CMK (cell line): Measurements from ENCODE around the gene ANKLE2.

ENCODE experiments used
- DNase-seq: peaks from one replicate; pipeline ENCODE4 v3.0.0-alpha.2; 2010; ENCODE audit warnings: low read depth

ANKLE2 gene

GRCh38 chr12:132743831-132744230, 17.8 kb downstream of the ANKLE2 start:
- DNase-seq: no peak

DNA sequence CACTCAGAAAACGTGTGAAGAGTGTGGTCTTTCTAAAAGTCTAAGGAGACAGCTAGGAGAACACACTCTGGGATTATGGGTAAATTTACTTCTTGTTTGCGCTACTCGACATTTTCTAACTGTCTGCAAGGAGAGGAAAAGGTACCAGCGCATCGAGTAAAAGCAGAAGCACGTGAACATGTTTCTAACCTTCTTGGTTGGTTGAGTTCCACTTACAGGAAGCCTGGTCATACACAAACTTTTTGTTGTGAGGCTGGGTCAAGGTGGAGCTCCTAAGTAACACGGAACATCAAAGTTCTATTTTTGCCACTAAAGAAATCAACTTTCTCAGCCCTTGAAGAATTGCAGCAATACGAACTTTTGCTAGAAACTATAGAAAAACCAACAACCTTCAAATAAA, 20.0 kb downstream of the ANKLE2 start:
- no peak for DNase-seq

GRCh38 chr12:132740652-132741051, 21.0 kb downstream of the ANKLE2 start:
- DNase-seq: no peak

DNA sequence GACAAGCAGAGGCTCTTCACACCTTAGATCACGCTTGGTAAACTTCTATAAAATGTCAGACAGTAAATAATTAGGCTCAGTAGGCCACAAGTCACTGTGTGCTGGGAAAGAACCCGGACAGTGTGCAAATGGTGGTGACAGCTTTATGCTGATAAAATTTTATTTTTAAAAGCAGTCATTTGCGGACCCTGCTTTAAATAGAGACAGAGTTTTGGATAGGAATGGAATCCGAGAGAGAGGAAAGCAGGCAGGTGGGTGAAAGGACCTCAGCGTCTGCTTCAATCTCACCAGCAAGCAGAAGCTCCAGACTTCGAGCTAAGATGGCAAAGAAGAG, 21.4 kb downstream of the ANKLE2 start:
- no peak for DNase-seq

GRCh38 chr12:132739600-132740312, 21.9 kb downstream of the ANKLE2 start:
- no peak for DNase-seq

- no peak for DNase-seq
Measured at GRCh38 chr12:132736913-132737312, 24.7 kb downstream of the ANKLE2 start.

GRCh38 chr12:132736378-132736777, 25.3 kb downstream of the ANKLE2 start:
- DNase-seq: no peak

DNA sequence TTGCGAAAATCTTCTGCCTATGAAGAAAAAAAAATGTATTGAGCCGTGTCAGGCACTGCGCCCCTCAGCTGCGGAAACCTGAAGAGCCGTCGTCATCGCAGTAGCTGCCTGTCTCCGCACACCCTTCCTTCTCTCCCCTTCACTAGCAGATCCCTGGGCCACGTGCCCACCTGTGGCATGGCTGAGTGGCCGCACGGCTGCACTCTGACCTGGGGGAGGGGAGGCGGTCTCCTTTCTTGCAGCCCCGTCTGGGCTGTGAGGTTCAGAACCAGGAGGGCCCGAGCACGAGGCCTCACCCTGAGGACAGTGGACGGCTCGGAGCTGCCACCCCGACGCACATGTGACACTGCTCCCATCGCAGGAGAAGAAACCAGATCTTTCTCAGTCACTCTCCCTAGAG, 26.1 kb downstream of the ANKLE2 start:
- DNase-seq: no peak

DNA sequence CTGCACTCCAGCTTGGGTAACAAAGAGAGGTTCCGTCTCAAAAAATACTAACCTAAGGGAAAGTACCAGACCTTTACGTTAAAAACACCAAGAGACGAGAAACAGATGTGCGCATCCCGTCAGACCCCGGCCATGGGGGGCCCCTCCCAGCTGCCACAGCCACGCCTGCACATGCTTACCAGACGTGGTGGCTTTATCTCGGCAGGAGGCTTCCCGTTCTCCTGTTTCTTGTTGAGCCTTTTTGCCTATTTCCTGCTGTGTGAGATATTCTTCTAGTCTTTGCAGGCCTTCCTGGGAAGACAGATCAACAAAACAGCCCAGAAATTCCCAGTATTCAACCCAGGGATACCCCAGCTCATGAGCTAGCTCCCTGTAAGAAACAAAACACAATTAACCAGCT, 27.4 kb downstream of the ANKLE2 start:
- DNase-seq: no peak

DNA sequence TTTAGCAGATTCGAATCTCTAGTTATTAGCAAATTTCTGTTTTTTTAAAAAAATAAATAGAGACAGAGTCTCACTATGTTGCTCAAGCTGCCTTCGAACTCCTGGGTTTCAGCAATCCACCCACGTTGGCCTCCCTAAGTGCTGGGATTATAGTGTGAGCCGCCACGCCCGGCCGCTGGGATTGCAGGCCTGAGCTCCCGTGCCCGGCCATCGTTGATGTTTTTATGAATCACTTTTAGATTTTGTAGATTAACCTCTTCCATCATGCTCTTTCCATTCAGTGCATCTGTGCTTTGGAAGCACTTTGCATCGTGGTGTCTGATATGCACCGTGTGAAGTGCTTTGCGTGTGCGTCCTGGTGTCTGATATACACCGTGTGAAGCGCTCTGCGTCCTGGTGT, 30.1 kb downstream of the ANKLE2 start:
- DNase-seq: no peak

GRCh38 chr12:132730353-132730752, 31.3 kb downstream of the ANKLE2 start:
- DNase-seq: no peak

DNA sequence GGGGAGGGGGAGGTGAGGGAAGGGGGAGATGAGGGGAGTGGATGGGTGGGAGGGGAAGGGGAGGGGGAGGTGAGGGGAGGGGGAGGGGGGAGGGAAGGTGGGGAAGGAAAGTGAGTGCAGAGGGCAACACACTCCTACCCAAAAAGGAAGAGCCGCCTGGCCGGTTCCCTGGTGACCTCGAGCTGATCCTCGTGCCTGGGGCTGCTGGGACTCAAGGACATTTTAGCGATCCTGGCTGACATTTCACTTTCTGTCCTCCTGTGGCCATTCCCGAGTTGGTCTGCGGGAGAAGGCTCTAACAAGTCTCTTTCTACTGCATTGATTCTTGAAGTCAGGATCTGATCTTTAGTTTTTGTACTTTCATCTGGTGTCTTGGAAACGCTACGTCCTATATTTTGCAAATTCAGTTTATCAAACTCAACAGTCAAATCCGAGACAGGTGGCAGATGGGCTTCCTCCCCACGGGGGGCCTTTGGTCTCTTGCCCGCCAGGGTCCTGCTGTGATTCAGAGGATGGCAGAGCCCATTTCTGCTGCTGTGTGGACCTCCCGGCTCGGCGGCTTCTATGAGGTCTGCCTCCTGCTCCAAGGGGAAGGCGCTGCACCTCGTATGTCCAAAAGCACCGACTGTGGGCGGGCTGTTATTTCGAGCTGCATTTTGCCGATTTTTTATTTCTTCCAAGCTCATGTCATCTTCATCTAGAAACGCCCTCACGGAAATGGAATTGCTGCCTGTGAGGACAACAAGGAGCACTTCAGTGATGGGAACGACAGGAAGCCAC, 31.9 kb downstream of the ANKLE2 start:
- no peak for DNase-seq

- no peak for DNase-seq
Measured at GRCh38 chr12:132728502-132728901, 33.1 kb downstream of the ANKLE2 start.

DNA sequence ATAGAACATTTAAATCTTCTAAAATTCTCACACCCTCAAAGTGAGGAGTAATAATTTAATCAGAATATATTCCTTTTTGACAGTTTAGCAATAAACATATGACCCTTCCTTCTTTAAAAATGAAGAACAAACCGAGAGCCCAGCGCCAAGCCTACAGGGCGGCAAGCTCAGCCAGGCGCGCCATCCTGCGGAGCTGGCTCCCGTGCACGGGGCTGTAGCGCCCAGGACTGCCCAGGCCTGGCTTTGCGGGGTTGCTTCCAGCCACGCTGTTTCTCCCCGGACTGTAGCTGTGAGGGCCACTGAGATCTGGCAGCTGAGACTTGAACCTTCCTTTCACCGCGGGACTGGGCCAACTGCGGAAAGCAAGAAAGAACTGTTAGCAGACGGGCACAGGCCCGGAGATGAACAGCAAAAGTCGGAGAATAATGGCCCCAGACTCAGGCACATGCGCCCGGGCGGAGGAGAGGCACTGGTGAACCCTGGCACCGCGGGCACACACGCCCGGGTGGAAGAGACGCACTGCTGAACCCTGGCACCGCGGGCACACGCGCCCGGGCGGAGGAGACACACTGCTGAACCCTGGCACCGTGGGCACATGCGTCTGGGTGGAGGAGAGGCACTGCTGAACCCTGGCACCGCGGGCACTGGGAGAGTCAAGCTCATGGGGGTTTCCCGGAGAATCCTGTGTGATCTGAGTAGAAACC, 34.4 kb downstream of the ANKLE2 start:
- no peak for DNase-seq

DNA sequence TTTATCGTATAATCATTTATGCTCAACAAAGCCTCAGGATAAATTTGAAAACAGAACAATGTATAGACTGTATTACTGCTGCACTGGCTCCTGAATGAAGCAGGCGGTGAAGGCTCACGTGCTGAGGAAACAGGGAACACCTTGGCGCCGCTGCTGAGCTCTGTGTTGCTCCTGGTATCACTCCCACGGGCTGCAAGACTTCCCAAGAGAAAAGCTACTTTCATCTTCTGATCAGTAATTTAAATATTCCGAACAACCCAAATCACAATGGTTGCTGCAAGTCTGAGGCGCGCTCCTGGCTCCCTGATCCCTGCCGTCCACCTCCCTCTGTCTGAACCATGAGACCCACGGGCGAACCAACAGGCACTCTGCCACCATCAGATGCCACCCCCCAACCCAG, 35.2 kb downstream of the ANKLE2 start:
- DNase-seq: no peak

DNA sequence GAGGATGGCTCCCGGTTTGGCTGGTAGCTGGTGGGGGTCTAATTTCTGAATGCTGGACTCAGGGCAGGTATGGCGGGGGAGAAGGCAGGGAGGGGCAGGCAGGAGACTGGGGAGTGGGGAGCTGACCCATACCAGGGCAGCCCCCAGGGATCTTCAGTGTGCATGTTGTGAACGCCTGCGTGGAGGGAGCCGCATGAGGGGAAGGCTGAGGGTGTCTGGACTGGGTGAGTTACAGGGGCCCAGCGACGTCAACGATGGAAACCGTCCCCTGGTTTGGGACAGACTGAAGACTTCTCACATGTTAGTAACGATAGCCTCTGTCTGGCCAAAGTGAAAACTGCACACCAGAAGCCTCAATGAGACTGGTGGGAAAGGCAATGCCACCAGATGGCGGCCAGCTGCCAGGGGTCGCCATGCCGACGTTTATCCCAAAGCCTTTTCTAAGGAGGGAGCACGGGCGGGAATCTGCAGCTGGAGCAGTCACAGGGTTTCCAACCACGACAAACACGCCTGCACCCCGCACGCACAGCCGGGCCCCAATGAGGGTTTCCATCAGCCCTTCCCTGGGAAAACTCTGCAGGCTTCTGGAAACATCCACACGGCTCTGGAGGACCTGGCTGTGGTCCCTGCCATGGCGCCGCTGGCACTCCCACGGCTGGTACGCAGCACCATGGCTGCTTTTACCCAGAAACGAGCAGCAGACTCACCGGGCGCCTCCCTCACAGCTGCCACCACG, 37.0 kb downstream of the ANKLE2 start:
- DNase-seq: no peak

DNA sequence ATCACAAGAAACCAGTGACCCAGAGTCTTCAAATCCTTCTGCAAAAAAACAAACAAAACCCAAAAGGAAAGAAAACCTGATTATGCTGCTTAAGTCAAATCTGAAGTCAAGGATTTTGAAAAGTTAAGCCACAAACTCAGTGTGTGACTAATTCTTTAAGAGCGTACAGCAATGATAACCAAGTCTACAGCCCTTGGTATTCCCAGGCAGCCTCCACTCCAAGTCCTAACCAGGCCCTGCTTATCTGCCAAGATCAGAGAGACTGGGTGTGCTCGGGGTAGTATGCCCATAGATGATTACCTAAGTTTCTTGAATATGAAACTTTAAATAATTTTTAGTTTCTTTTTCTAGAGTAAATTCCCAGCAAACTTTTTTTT, 37.9 kb downstream of the ANKLE2 start:
- no peak for DNase-seq

- no peak for DNase-seq
Measured at GRCh38 chr12:132723015-132723763, 38.4 kb downstream of the ANKLE2 start.

DNA sequence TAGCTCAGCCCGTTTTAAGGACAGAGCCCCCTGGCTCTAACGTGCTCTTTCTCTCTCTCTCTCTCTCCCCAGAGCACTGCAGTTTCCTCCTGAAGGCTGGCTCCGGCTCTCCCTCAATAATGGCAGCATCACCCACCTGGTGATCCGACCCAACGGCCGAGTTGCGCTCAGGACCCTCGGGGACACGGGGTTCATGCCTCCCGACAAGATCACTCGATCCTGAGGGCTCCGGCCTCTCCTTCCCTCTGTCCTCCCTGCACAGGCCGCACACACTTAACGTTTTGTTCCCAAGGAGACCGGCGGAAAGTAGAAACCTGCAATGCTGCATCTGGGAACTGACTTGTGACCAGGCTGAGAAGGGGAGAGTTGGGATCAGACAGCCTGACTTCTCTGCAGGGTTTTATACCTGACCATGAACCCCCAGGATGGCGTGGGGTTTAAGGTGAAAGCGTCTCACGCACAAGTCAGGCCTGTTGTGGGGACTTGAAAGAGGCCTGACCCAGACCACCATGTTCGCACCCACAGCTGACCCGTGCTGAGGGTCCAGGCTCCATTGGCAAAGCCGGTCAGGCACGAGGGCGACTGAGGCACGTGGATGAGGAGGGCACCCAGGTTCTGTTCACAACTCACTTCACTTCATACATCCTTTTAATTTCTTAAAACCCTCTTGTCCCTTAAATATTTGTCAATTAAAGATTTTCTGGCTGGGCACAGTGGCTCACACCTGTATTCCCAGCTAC, 40.9 kb downstream of the ANKLE2 start:
- DNase-seq: no peak

GRCh38 chr12:132719954-132720324, 41.7 kb downstream of the ANKLE2 start:
- no peak for DNase-seq
